Uterus (tissue), 2 donors: ENCODE results near the gene APOBEC3A.
A peak's percentile ranks its signal among the peaks of the same experiment; 100 is the strongest.

Experiments used
- CTCF ChIP-seq, 4 experiments: fragments of 200-600 bp in 2 of 4; fragments of 450-650 bp in 2 of 4; sonication (generic) in 2 of 4; IDR thresholded peaks; one replicate each; pipeline ENCODE4 v1.5.1; 2016 to 2019; ENCODE audit warnings: antibody characterized with exemption in 4 of 4, mild to moderate bottlenecking in 2 of 4, moderate library complexity in 1 of 4
- POLR2A ChIP-seq, 2 donors: fragments of 450-650 bp; IDR thresholded peaks; one replicate each; pipeline ENCODE4 v1.6.1; 2016; ENCODE audit warnings: antibody characterized with exemption in 2 of 2, mild to moderate bottlenecking in 1 of 2, moderate library complexity in 1 of 2

DNA sequence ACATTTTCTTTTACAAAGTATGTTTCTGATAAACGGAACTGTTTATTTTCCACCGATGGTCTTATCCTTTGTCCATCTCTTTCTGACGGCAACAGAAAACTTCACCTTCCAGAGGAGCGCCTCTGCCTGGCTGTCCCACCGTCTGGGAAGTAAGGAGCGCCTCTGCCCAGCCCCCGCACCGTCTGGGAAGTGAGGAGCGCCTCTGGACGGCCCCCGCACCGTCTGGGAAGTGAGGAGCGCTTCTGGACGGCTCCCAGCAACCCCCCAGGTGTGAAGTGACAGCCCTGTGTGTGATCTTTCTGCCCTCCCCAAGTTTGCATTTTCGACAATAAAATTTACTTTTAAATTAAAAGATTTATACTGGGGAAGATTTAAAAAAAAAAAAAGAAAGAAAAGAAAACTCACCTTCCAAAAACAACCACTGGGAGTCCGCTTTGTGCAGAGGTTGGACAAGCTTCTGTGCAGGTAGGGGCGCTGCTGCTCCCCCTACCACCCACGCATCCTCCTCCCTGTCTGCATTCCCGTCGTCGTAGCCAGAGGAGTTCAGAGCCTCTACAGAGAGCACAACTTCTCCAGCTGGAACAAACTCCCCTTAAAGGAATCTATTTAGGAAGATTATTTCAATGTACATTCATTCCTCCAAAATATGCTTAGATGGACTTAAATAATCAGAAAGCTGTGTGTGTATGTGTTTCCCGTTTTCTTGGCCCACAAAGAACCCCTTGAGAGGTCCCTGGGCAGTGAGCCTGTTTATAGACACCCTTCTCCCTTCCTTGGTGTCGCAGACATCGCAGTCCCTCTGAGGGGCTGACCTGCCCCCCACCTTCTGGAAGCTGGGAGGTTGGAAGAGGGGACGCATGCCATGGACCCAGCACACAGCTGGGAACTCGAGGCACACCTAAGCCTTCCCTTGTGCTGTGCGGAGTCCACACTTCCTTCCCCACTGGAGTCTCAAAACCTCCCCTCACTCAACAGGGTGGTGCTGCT lies 23.9 kb downstream of the APOBEC3A start:
- TF ChIP-seq CTCF (IDR thresholded peaks at IDR 0.05) (peak in 2 of 4 experiments; percentile 34 to 54), POLR2A (IDR thresholded peaks at IDR 0.05) (no peak)
